RWPE2 (cell line): ENCODE measurements around the gene CCDC187.
A peak's percentile ranks its signal among the peaks of the same experiment; 100 is the strongest.

Experiments used
- ATAC-seq: fragments of 200-7000 bp; cut with Tn5 transposase; 3 replicates; pipeline ENCODE4 v1.9.1; 2021; ENCODE audit warnings: low read depth
- DNase-seq: peaks from one replicate; pipeline ENCODE4 v3.0.0-alpha.2; 2020; ENCODE audit warnings: low spot score
- H3K27ac ChIP-seq: fragments of 450-650 bp; 2 replicates; pipeline ENCODE4 v1.5.1; 2017; ENCODE audit warnings: mild to moderate bottlenecking; ENCODE audit not compliant: poor library complexity, severe bottlenecking
- H3K27me3 ChIP-seq: fragments of 250-450 bp; sonication (Bioruptor Pico); 2 replicates; pipeline ENCODE4 v1.5.1; 2021; ENCODE audit warnings: mild to moderate bottlenecking, moderate library complexity; ENCODE audit not compliant: insufficient read depth, poor library complexity, severe bottlenecking
- H3K36me3 ChIP-seq: fragments of 250-450 bp; sonication (Bioruptor Pico); 2 replicates; pipeline ENCODE4 v1.5.1; 2020; ENCODE audit warnings: low read depth, mild to moderate bottlenecking, moderate library complexity
- H3K4me1 ChIP-seq: fragments of 250-450 bp; sonication (Bioruptor Pico); 2 replicates; pipeline ENCODE4 v1.5.1; 2021; ENCODE audit warnings: mild to moderate bottlenecking, moderate library complexity; ENCODE audit not compliant: insufficient read depth, poor library complexity, severe bottlenecking
- H3K4me3 ChIP-seq: fragments of 250-450 bp; sonication (Bioruptor Pico); 2 replicates; pipeline ENCODE4 v1.5.1; 2021; ENCODE audit warnings: mild to moderate bottlenecking, moderate library complexity; ENCODE audit not compliant: severe bottlenecking
- H3K9me3 ChIP-seq: fragments of 250-450 bp; sonication (Bioruptor Pico); 2 replicates; pipeline ENCODE4 v1.5.1; 2021; ENCODE audit warnings: mild to moderate bottlenecking, moderate library complexity; ENCODE audit not compliant: severe bottlenecking
- TF ChIP-seq, protein P1 (sequence below): fragments of 450-650 bp; IDR thresholded peaks from one replicate; pipeline ENCODE4 v1.5.1; 2017; ENCODE audit warnings: mild to moderate bottlenecking, moderate library complexity; ENCODE audit not compliant: poor library complexity, severe bottlenecking

The CCDC187 gene

DNA sequence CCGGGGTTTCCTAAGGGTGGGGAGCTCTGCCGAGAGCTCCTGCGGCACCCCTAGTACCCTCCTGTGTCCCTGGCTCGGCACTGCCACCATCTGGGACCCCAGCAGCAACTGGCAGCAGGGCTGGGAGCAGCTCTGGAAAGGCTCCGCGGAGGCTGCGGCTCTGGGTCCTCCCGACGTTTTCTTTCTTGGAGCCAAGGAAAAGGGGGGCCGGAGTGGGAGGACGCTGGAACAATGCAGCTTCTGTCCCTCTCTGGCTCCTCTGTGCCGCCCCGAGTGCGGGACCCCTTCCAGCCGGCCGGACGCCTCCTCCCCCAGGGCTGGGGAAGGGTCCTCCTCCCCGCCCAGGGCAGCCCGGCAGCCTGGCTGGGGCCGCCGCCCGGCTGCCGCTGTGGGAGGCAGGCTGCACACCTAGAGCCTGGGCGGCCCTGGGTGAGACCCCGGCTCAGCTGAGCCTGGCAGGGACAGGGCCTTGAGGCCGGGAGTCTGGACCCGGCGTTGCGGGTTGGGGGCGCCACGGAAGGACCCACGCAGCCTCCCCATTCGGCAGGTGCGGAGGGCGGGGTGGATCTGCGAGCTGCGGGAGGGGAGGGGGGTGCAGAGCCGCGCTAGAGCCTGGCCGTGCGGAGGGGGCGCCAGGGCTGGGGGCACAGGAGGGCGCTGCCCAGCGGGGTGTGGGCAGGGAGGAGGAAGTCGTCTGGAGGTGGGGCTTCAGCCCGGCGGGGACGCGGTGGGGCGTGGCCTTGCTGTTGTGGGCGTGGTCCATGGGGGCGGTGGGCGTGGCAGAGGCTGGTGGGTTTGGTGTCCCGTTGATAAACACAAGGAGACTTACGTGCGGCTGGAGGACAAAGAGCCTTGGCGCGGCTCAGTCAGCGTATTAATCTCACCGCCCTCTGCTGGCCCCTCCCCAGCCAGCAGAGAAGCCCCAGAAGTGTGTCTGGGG is 38.6 kb upstream of the CCDC187 start:
- Histone ChIP-seq H3K4me1 (peaks cover 3% of the 10 kb centered on the region), H3K27ac (no peak overlapping the region), H3K4me3 (peak overlapping the region; percentile 6), H3K27me3 (no peaks in the 10 kb centered on the region), H3K9me3 (no peaks in the 10 kb centered on the region), H3K36me3 (no peaks in the 10 kb centered on the region)
- DNase-seq (no peak), ATAC-seq (peak; percentile 52)
- TF ChIP-seq, protein P1, sequence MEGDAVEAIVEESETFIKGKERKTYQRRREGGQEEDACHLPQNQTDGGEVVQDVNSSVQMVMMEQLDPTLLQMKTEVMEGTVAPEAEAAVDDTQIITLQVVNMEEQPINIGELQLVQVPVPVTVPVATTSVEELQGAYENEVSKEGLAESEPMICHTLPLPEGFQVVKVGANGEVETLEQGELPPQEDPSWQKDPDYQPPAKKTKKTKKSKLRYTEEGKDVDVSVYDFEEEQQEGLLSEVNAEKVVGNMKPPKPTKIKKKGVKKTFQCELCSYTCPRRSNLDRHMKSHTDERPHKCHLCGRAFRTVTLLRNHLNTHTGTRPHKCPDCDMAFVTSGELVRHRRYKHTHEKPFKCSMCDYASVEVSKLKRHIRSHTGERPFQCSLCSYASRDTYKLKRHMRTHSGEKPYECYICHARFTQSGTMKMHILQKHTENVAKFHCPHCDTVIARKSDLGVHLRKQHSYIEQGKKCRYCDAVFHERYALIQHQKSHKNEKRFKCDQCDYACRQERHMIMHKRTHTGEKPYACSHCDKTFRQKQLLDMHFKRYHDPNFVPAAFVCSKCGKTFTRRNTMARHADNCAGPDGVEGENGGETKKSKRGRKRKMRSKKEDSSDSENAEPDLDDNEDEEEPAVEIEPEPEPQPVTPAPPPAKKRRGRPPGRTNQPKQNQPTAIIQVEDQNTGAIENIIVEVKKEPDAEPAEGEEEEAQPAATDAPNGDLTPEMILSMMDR = no peak

- Histone ChIP-seq H3K4me1 (peaks cover 3% of the 10 kb centered on the region), H3K27ac (no peak overlapping the region), H3K9me3 (no peaks in the 10 kb centered on the region), H3K4me3 (no peak overlapping the region), H3K36me3 (no peaks in the 10 kb centered on the region), H3K27me3 (no peaks in the 10 kb centered on the region)
- TF ChIP-seq, protein P1 = no peak
- DNase-seq (no peak), ATAC-seq (no peak)
Measured at GRCh38 chr9:136341769-136342168, 37.9 kb upstream of the CCDC187 start.

GRCh38 chr9:136341042-136341655 is 37.3 kb upstream of the CCDC187 start:
- no peak overlapping the region for H3K4me3 ChIP-seq
- peaks cover 3% of the 10 kb centered on the region for H3K4me1 ChIP-seq
- no peaks in the 10 kb centered on the region for H3K36me3 ChIP-seq
- DNase-seq = no peak
- H3K9me3 ChIP-seq = no peaks in the 10 kb centered on the region
- H3K27me3 ChIP-seq = no peaks in the 10 kb centered on the region
- TF ChIP-seq, protein P1 = no peak
- H3K27ac ChIP-seq = no peak overlapping the region
- no peak for ATAC-seq

DNA sequence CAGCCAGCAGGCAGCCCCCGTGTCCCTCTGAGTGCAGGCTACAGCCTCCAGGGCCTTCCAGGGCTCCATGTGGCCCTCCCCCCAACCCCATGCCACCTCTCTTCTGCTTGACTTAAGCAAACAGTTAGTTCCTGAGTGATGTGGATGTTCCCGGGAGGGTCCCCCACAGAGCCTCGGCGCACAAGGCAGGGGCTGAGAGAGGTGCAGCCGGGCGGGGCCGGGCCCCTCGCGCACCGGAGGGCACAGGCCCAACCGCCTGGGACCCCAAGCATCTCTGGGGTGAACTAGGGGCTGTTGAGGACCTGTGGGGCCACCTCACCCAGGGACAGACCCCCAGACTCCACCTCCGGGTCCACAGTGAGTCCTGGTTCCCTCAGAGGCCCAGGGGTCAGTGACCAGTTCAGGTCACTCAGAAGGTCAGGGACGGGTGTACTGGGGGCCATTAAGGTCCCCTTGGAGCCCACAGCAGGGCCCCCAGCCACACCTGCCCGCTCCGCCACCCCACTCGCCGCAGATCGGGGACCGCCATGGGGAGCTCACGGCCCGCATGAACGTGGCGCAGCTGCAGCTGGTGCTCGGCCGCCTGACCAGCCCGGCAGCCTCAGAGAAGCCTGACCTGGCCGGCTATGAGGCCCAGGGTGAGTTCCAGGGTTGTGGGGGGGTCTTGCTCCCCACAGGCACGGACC is 36.6 kb upstream of the CCDC187 start:
- Histone ChIP-seq H3K36me3 (no peaks in the 10 kb centered on the region), H3K27me3 (no peaks in the 10 kb centered on the region), H3K4me3 (no peak overlapping the region), H3K4me1 (peaks cover 3% of the 10 kb centered on the region), H3K9me3 (no peaks in the 10 kb centered on the region), H3K27ac (no peak overlapping the region)
- no peak for ATAC-seq
- DNase-seq = no peak
- TF ChIP-seq, protein P1 = no peak
